ENCODE measurements around the gene KIF26A.

DNA sequence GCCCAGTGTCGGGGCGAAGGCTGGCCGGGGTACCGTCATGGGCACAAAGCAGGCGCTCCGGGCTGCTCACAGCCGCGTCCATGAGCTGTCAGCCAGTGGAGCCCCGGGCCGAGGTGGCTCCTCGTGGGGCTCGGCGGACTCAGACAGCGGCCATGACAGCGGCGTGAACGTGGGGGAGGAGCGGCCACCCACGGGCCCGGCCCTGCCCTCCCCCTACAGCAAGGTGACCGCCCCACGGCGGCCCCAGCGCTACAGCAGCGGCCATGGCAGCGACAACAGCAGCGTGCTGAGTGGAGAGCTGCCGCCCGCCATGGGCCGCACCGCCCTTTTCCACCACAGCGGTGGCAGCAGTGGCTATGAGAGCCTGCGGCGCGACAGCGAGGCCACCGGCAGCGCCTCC lies 39.0 kb downstream of the KIF26A start:
- TF ChIP-seq, protein P1, sequence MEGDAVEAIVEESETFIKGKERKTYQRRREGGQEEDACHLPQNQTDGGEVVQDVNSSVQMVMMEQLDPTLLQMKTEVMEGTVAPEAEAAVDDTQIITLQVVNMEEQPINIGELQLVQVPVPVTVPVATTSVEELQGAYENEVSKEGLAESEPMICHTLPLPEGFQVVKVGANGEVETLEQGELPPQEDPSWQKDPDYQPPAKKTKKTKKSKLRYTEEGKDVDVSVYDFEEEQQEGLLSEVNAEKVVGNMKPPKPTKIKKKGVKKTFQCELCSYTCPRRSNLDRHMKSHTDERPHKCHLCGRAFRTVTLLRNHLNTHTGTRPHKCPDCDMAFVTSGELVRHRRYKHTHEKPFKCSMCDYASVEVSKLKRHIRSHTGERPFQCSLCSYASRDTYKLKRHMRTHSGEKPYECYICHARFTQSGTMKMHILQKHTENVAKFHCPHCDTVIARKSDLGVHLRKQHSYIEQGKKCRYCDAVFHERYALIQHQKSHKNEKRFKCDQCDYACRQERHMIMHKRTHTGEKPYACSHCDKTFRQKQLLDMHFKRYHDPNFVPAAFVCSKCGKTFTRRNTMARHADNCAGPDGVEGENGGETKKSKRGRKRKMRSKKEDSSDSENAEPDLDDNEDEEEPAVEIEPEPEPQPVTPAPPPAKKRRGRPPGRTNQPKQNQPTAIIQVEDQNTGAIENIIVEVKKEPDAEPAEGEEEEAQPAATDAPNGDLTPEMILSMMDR (CRISPR knock-in tag; IDR thresholded peaks at IDR 0.05), result no peak
- TF ChIP-seq POLR2A (IDR thresholded peaks at IDR 0.05; ENCODE audit: insufficient read depth in 1 of 2, low read depth in 2 of 2, low read length in 2 of 2) (no peak), JUND (CRISPR knock-in tag; IDR thresholded peaks at IDR 0.05) (no peak), ZKSCAN1 (IDR thresholded peaks at IDR 0.05; ENCODE audit: low read length) (no peak), MAFF (IDR thresholded peaks at IDR 0.05; ENCODE audit: low read depth, low read length) (no peak), POLR2AphosphoS5 (IDR thresholded peaks at IDR 0.05; ENCODE audit: low read depth, low read length) (no peak), SIN3A (IDR thresholded peaks at IDR 0.05; ENCODE audit: borderline replicate concordance, low read depth, low read length) (no peak), GZF1 (CRISPR knock-in tag; IDR thresholded peaks at IDR 0.05) (no peak), RAD51 (IDR thresholded peaks at IDR 0.05; ENCODE audit: borderline replicate concordance) (no peak), BCL3 (CRISPR knock-in tag; IDR thresholded peaks at IDR 0.05) (no peak), ZNF7 (CRISPR knock-in tag; IDR thresholded peaks at IDR 0.05) (no peak), ZNF263 (CRISPR knock-in tag; IDR thresholded peaks at IDR 0.05) (no peak), ZNF546 (CRISPR knock-in tag; conservative IDR thresholded peaks at IDR 0.05) (no peak)

Data from HepG2 (cell line).